ENCODE data around the gene GPR3.

GPR3 gene

GRCh38 chr1:27392096-27392777, at the start of gene GPR3:
GPR3 (plus strand) TSS chr1:27392622; CDS start chr1:27393799, 1,177 bp downstream.
- DNase-seq = no peak

- no peak for DNase-seq
Observed at GRCh38 chr1:27342778-27343638, 49.4 kb upstream of the GPR3 start.

GRCh38 chr1:27343639-27344025, 48.8 kb upstream of the GPR3 start:
- DNase-seq = no peak

GRCh38 chr1:27345272-27345671, 47.1 kb upstream of the GPR3 start:
- no peak for DNase-seq

- DNase-seq = no peak
Observed at GRCh38 chr1:27346357-27346756, 46.1 kb upstream of the GPR3 start.

GRCh38 chr1:27346991-27347624, 45.3 kb upstream of the GPR3 start:
- no peak for DNase-seq

GRCh38 chr1:27348861-27349783, 43.3 kb upstream of the GPR3 start:
- DNase-seq = no peak

- DNase-seq = no peak
Observed at GRCh38 chr1:27349784-27350662, 42.4 kb upstream of the GPR3 start.

GRCh38 chr1:27350663-27351540, 41.5 kb upstream of the GPR3 start:
- DNase-seq = no peak

GRCh38 chr1:27351541-27352107, 40.8 kb upstream of the GPR3 start:
- no peak for DNase-seq

- DNase-seq = no peak
Observed at GRCh38 chr1:27353166-27353565, 39.3 kb upstream of the GPR3 start.

- no peak for DNase-seq
Observed at GRCh38 chr1:27353629-27354028, 38.8 kb upstream of the GPR3 start.

GRCh38 chr1:27355683-27356082, 36.7 kb upstream of the GPR3 start:
- DNase-seq = no peak

GRCh38 chr1:27356277-27356618, 36.2 kb upstream of the GPR3 start:
- DNase-seq = no peak

GRCh38 chr1:27356619-27357280, 35.7 kb upstream of the GPR3 start:
- DNase-seq = no peak

GRCh38 chr1:27357281-27358037, 35.0 kb upstream of the GPR3 start:
- DNase-seq = no peak

GRCh38 chr1:27358038-27358927, 34.1 kb upstream of the GPR3 start:
- no peak for DNase-seq

- DNase-seq = no peak
Observed at GRCh38 chr1:27358928-27359313, 33.5 kb upstream of the GPR3 start.

Measured in cortex of kidney (tissue), 1 donor.